T-helper 2 cell treated with Interferon-gamma antibody and Interleukin-4, amounts not matched to agents 100 ng/mL and 5 ng/mL, for 36 hours (primary cell): Measurements from ENCODE around the gene SGCE. TPM values are rescaled to one million over a fixed set of nuclear protein-coding genes. Genes with fewer than 3 reads are reported as not detected.
"Not testable (repeated sequence)": the region's sequence is repeated elsewhere in the genome, so short reads cannot be mapped to it uniquely, and the experiment has no call there.

Experiments
- intact Hi-C: fragments of 100-400 bp; cut with micrococcal nuclease; formaldehyde crosslinking; loops from one replicate; pipeline ENCODE4 v1.15.1; 2023
- total RNA-seq: library from RNA; stranded (reverse); gene quantifications from 2 replicates; pipeline ENCODE4 v1.2.3, GENCODE V29; 2022

Gene SGCE
- total RNA-seq, result 1.3 and 1.4 TPM in 2 replicates

GRCh38 chr7:94655848-94656657 lies at the start of gene SGCE:
TSS of gene SGCE (minus strand) at chr7:94656133. CDS start at chr7:94656098, 35 bp downstream.
- intact Hi-C loops, result loop anchor here (2.0 to 10.0 kb wide), 4 partner anchors 209 to 1423 kb away; partner anchors contain the start of genes BET1 and VPS50

- intact Hi-C loops, result not testable (repeated sequence)
Measured at GRCh38 chr7:94705155-94706021, 49.5 kb upstream of the SGCE start.

- intact Hi-C loops, result no loop called here
Measured at GRCh38 chr7:94701555-94701973, 45.6 kb upstream of the SGCE start.

- intact Hi-C loops, result no loop called here
Measured at GRCh38 chr7:94700926-94701554, 45.1 kb upstream of the SGCE start.

GRCh38 chr7:94698275-94698674 lies 42.3 kb upstream of the SGCE start:
- intact Hi-C loops, result no loop called here

- intact Hi-C loops, result no loop called here
Measured at GRCh38 chr7:94697035-94697974, 41.4 kb upstream of the SGCE start.

- intact Hi-C loops, result no loop called here
Measured at GRCh38 chr7:94687810-94688209, 31.9 kb upstream of the SGCE start.

GRCh38 chr7:94687076-94687475 lies 31.1 kb upstream of the SGCE start:
- intact Hi-C loops, result no loop called here

GRCh38 chr7:94683066-94683465 lies 27.1 kb upstream of the SGCE start:
- intact Hi-C loops, result no loop called here

- intact Hi-C loops, result no loop called here
Measured at GRCh38 chr7:94679358-94679757, 23.4 kb upstream of the SGCE start.

GRCh38 chr7:94676431-94676830 lies 20.5 kb upstream of the SGCE start:
- intact Hi-C loops, result no loop called here

GRCh38 chr7:94675356-94675755 lies 19.4 kb upstream of the SGCE start:
- intact Hi-C loops, result no loop called here

- intact Hi-C loops, result no loop called here
Measured at GRCh38 chr7:94671444-94672235, 15.7 kb upstream of the SGCE start.

GRCh38 chr7:94669773-94670495 lies 14.0 kb upstream of the SGCE start:
- intact Hi-C loops, result no loop called here

- intact Hi-C loops, result no loop called here
Measured at GRCh38 chr7:94666879-94667587, 11.1 kb upstream of the SGCE start.

GRCh38 chr7:94665426-94665825 lies 9.5 kb upstream of the SGCE start:
- intact Hi-C loops, result no loop called here

GRCh38 chr7:94664023-94664422 lies 8.1 kb upstream of the SGCE start:
- intact Hi-C loops, result no loop called here

GRCh38 chr7:94662548-94662947 lies 6.6 kb upstream of the SGCE start:
- intact Hi-C loops, result no loop called here

GRCh38 chr7:94660006-94660405 lies 4.1 kb upstream of the SGCE start:
- intact Hi-C loops, result no loop called here
